Measurements from ENCODE around the gene SOCS7.

Gene SOCS7

GRCh38 chr17:38351412-38352222 lies at the start of gene SOCS7:
Gene SOCS7 (plus strand): TSS chr17:38351844. CDS start chr17:38352053, 209 bp downstream.
- peak; percentile 98 for DNase-seq

DNA sequence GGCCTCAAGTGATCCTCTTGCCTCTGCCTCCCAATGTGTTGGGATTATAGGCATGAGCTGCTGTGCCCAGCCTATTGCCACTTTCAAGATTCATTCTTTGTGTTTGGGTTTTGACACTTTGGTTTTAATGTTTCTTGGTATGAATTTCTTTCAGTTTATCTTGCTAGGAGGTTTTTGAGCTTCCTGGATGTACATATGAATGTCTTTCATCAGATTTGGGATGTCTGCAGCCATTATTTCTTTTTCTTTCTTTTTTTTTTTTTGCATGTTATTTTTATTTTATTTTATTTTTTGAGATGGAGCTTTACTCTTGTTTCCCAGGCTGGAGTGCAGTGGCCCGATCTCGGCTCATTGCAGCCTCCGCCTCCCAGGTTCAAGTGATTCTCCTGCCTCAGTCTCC lies 36.1 kb upstream of the SOCS7 start:
- no peak for DNase-seq

GRCh38 chr17:38317081-38317480 lies 34.6 kb upstream of the SOCS7 start:
- no peak for DNase-seq

DNA sequence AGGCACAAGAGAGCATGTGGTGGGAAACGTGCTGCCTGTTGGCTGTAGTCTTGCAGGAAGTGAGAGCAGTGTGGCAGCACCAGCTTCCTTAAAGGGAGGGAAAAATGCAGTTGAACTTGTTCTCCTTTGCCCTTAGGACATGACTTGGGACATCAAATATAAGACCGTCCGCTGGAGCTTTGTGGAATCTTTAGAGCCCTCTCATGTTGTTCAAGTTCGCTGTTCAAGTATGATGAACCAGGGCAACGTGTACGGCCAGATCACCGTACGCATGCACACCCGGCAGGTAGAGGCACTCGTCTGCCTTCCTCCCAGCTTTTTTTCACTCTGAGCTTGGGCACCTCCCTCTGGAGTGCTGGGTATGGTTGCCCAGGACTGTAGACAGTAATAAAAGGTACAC lies 31.2 kb upstream of the SOCS7 start:
- no peak for DNase-seq

DNA sequence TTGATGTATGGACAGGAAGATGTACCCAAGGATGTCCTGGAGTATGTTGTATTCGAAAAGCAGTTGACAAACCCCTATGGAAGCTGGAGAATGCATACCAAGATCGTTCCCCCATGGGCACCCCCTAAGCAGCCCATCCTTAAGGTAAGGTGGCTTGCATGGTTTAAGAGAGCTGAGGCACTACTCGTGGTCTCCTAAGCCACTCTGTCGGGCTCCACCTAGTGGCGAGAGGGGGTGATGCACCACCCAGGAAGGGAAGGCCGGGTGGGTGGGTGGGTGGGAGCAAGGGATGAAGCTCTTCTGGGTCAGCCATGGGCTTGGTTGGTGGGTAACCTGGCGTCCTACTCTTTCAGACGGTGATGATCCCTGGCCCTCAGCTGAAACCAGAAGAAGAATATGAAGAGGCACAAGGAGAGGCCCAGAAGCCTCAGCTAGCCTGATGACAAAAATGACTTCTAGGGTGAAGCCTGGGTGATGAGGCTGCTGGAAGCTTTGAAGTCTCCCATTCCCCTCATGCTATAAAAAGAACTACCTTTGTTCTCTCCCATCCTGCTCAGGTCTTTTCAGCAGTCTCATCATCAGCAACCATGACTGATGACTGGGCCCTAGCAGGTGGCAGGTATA lies 29.4 kb upstream of the SOCS7 start:
- DNase-seq = peak; percentile 70

DNA sequence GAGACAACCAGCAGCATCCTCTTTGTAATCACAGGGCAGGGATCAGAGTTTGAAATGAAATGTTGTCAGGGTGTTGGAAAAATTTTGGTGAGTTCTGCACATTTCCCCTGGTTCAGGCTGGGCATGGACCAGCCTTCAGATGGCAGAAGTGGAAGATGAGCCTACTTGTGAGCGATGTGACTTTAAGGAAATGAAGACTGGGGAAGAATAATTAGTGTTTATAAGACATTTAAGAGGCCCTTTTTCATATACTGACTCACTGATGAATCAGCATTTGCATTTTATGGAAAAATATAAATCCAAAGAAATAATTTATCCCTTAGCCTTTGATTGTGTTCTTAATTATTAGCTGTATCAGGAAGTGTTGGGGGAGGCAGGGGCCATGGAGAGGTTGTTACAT lies 28.7 kb upstream of the SOCS7 start:
- DNase-seq = no peak

DNA sequence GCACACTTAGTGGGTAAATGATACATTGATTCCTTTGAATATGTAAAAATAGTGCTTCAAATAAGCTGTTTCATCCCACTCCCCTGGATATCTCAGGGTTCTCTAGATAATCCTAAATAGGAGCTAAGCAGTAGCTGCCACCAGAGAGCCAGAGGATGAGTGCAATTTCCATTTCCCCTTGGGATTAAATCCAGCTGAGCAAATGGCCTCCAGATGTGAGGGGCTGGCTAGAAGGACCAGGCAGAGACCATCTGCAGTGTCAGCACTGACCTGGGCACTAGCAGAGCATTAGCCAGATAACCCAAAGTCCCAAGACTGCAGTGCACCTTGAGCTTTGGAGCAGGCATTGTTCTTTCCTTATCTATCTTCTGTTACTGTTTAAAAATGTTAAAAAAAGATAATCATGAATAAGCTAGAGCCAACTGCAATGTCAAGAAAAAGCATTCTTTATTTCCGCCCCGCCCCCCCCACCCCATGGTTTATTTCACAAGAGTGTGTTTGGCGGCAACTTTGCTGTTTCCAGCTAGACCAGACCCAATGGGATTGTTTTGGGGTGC lies 27.4 kb upstream of the SOCS7 start:
- no peak for DNase-seq

DNA sequence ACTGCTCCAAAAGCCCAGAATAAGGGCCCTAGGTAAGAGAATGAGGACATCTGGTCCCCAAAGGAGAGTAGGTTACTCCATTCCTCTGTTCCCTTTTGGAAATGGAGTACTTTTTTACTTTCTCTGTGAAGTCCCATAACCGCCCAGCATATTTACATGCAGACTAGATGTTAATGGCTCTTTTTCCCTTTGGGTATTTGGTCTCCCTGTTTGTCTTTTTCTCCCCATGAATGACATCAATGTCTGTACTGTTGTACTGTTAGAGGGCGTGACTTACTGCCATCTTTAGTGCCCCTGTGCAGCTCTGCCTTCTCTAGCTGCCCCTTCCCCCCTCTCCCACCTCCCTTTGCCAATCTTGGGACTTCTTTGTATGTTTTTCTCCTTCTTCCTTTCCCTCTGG lies 26.9 kb upstream of the SOCS7 start:
- no peak for DNase-seq

- no peak for DNase-seq
Measured at GRCh38 chr17:38325221-38325851, 26.3 kb upstream of the SOCS7 start.

- no peak for DNase-seq
Measured at GRCh38 chr17:38326996-38327792, 24.4 kb upstream of the SOCS7 start.

DNA sequence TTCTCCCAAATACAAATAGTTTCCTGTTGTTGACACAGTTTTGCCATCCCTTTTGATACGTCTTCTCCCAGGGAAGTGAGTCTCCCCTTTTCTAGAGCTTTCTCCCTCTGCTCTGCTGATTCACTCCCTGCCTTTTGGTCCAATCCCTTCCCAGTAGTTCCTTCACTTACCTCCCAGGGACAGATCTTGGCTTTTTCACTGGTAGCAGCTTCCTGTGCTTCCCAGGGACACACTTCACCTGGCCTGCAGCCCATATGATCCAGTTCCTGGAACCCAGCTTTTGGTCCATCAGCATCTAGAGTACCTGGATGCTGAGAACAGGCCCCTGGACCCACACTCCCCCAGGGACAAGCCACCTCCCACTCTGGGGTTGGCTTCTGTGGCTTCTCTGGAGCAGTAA lies 23.7 kb upstream of the SOCS7 start:
- no peak for DNase-seq

GRCh38 chr17:38328620-38329019 lies 23.0 kb upstream of the SOCS7 start:
- DNase-seq = peak; percentile 62

DNA sequence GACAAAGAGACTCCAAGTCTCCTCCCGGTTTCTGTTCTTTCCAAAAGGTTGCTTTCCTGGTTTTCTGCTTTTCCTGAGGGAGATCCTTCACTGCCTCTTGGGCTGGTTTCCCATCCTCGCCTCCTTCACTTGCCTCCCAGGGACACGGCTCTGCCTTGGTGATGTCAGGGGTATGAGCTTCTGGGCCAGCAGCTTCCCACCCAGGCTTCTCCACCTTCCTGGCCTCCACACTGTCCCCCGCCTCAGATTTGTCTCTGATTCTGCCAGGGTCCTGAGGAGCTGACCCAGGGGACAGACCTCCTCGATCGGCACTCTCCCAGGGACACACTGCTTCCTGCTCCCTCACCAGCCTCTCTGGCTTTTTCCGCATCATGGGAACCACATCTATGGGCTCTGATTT lies 22.4 kb upstream of the SOCS7 start:
- DNase-seq = no peak

GRCh38 chr17:38329808-38330730 lies 21.6 kb upstream of the SOCS7 start:
- no peak for DNase-seq

DNA sequence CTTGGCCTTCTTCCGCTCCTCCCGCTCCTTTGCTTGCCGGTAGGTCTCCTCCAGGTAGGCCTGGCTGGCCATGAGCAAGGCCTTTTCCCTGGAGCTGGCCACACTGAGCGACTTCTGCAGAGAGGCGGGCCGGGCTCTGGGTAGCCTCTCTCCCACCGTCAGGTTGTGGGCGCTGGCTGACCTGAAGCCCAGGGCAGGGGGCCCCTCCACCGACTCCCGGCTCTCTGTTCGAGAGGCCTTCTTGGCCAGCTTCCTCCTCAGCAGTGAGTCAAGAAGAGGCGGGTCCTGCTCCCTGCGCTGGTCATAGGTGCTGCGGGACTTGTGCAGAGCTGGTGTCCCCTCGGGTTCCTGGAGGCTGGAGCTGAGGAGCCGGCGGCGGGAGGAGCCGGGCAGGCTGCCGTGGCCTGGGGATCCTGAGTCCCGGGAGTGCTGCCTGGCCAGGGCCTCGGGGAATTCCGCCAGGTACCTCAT lies 20.7 kb upstream of the SOCS7 start:
- DNase-seq = no peak

DNA sequence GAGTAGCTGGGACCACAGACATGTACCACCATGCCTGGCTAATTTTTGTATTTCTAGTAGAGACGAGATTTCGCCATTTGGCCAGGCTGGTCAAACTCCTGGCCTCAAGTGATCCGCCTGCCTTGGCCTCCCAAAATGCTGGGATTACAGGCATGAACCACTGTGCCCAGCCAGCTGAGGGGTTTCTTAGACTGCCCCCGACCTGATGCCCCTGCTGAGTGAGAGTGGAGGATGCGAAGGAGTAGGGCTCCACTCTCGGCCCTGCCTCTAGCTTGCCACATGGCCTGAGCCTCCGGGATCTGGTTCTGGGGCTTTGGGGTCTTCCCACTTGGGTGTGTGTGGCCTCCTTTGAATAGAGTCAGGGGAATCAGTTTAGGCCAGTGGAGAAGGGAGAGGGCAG lies 18.9 kb upstream of the SOCS7 start:
- DNase-seq = no peak

- DNase-seq = peak; percentile 73
Measured at GRCh38 chr17:38333635-38334295, 17.9 kb upstream of the SOCS7 start.

GRCh38 chr17:38334480-38335364 lies 16.9 kb upstream of the SOCS7 start:
- no peak for DNase-seq

DNA sequence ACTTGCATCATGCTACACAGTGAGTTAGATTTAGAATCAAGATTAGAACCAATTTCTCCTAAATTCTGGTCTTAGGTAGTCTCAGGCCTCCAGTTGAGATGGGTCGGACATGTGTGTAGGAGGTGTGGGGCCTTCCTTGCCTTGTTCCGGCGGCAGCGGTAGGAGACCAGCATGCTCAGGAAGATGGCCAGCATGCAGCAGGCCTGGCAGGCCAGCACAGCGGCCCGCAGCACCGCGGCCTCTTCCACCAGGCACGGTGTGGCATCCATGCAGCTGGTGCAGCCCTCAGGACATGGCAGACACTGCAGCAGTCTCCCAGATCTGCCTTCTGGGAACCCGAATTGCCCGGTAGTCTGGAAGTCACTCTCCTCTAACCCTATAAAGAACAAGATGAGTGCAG lies 14.8 kb upstream of the SOCS7 start:
- no peak for DNase-seq

GRCh38 chr17:38338053-38338452 lies 13.6 kb upstream of the SOCS7 start:
- DNase-seq = peak; percentile 95
